ENCODE data around the gene C12orf57.

C12orf57 gene

GRCh38 chr12:6965026-6965661 is 21.3 kb downstream of the C12orf57 start:
- peak; percentile 81 for DNase-seq (ENCODE audit: low read depth)

- no peak for DNase-seq (ENCODE audit: low read depth)
These were observed 21.9 kb downstream of the C12orf57 start for GRCh38 chr12:6965714-6966113.

- DNase-seq (ENCODE audit: low read depth): no peak
These were observed 22.5 kb downstream of the C12orf57 start for GRCh38 chr12:6966351-6966750.

- no peak for DNase-seq (ENCODE audit: low read depth)
These were observed 23.9 kb downstream of the C12orf57 start for GRCh38 chr12:6967651-6968100.

- no peak for DNase-seq (ENCODE audit: low read depth)
These were observed 24.6 kb downstream of the C12orf57 start for GRCh38 chr12:6968426-6968825.

- DNase-seq (ENCODE audit: low read depth): no peak
These were observed 26.3 kb downstream of the C12orf57 start for GRCh38 chr12:6970096-6970527.

- no peak for DNase-seq (ENCODE audit: low read depth)
These were observed 30.4 kb downstream of the C12orf57 start for GRCh38 chr12:6974180-6974579.

- DNase-seq (ENCODE audit: low read depth): no peak
These were observed 31.6 kb downstream of the C12orf57 start for GRCh38 chr12:6975297-6976032.

GRCh38 chr12:6977653-6978052 is 33.8 kb downstream of the C12orf57 start:
- no peak for DNase-seq (ENCODE audit: low read depth)

GRCh38 chr12:6978188-6978587 is 34.4 kb downstream of the C12orf57 start:
- DNase-seq (ENCODE audit: low read depth): no peak

- no peak for DNase-seq (ENCODE audit: low read depth)
These were observed 34.8 kb downstream of the C12orf57 start for GRCh38 chr12:6978611-6979011.

- DNase-seq (ENCODE audit: low read depth): no peak
These were observed 35.2 kb downstream of the C12orf57 start for GRCh38 chr12:6979021-6979420.

GRCh38 chr12:6979453-6979852 is 35.6 kb downstream of the C12orf57 start:
- DNase-seq (ENCODE audit: low read depth): no peak

- no peak for DNase-seq (ENCODE audit: low read depth)
These were observed 36.3 kb downstream of the C12orf57 start for GRCh38 chr12:6980075-6980474.

- DNase-seq (ENCODE audit: low read depth): no peak
These were observed 36.9 kb downstream of the C12orf57 start for GRCh38 chr12:6980740-6981139.

GRCh38 chr12:6981152-6982052 is 37.6 kb downstream of the C12orf57 start:
- no peak for DNase-seq (ENCODE audit: low read depth)

GRCh38 chr12:6982532-6982931 is 38.7 kb downstream of the C12orf57 start:
- DNase-seq (ENCODE audit: low read depth): no peak

- DNase-seq (ENCODE audit: low read depth): no peak
These were observed 44.2 kb downstream of the C12orf57 start for GRCh38 chr12:6987956-6988553.
